Measurements from ENCODE around the gene ATP8A1.

The ATP8A1 gene

DNA sequence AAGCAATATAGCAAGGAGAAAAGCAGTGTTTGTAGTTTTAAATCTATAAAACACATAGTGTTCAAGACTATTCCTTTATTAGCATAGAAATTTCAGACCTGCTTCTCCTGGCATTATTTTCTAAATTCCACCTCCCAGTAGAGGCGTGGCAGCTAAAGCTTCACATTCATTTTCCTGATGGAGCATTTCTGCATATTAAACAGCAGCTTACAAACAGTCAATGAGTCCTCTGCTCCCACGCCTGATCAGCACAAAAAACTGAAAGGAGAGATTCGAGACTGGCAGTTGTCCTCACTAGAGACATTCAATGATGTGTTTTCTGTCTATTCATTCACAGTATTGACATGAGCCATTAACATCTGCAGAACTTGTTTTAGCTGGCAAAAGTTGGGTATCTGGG, 198.2 kb downstream of the ATP8A1 start:
- no peak for DNase-seq

DNA sequence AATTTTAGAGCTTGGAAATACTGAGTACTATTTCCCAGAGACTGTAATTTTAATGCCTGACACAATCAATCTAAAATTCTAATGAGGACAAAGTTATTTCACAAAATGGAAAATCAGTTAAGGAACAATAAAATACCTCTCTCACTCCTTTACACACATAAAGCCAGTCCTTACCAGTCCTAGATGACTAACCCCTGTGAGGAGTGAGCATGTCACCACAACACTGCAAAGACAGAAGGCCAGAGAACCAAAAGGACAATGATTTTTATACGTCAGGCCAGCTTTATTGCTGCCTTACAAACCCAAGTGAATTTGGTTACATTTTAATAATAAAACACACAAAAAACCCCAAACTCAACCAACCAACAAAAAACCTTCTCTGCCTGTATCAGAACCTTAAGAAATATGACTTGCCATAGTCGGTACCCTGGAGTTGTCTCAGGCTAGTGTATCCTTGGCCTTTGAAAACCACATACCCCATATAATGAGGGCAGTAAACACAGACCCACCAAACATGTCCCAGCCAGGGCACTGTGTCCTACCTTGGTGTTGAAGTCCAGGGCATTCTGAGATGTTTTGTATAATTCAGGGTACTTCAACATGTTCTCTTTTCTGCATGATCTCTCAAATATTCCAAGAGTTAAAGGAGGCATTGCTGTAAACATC, 202.0 kb downstream of the ATP8A1 start:
- DNase-seq: no peak

GRCh38 chr4:42453612-42454011, 203.3 kb downstream of the ATP8A1 start:
- DNase-seq: no peak

DNA sequence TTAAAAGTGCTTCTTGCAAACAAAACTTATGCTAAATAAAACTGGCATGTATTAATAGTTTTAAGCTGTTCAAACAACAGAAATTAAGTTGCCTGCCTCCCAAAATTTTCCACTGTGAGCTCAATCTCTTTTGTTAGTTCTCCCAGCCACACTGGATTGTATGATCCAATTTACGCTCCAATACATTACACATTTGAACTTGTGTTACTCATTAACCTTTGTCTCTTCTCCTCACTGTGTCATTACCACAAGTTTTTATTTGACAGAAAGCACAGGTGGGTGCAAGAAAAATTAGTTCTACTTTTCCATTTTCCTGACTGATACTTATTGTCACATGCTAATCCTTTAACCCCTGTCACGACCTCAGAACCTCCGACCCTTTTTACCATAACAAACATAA, 204.1 kb downstream of the ATP8A1 start:
- DNase-seq: no peak

GRCh38 chr4:42446823-42447222, 210.1 kb downstream of the ATP8A1 start:
- no peak for DNase-seq

DNA sequence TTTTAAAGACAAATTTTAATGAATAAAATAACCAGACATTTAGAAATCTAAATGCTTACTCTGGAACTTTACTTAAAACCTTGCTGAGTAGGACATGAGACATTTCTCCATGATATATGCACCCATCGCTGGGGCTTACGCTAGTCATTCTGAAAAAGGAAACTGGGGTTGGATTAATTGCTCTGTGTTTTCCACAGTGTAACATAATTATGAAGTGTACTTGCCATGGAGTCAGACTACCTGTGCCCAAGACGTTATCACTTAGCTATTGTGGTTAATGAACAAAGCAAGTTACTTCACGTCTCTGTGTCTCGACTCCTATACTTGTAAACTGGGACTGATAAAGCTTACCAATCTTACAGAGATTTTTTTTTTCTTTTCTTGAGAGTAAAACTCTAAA, 211.9 kb downstream of the ATP8A1 start:
- DNase-seq: no peak

DNA sequence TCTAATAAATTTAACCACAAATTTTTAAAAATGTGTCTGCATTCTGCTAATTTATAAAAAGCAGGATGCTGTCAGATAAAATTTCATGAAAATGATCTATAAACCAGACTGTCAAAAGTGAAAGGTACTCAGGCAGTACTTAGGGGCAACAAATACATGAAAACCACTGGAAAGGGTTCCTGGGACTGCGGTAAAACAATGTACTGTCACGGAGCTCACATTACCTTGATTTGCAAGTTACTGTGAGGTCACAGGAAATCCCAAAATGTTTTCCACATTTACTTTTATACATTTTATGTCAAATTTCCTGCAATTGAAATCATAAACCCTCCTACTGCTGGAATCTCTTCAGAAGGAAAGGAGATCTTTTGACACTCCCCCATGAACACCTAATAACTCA, 214.3 kb downstream of the ATP8A1 start:
- no peak for DNase-seq

DNA sequence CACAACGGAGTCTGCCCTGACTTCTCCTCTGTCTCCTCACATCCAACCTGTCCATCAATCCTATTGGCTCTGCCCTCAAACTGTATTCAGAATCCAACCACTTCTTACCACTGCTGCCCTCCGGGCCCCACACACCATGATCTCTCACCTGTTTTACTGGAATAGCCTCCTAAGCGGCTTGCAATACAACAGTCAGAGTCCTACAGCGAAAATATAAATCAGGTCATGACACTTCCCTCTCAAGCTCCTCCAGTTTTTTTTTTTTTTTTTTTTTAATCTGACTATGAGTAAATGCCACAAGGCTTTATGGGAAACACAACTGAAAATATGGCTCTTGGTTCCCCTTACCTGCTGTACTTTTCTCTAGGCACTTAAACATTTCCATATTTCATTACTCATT, 216.8 kb downstream of the ATP8A1 start:
- DNase-seq: no peak

GRCh38 chr4:42436928-42437565, 219.9 kb downstream of the ATP8A1 start:
- no peak for DNase-seq

GRCh38 chr4:42428036-42428435, 228.9 kb downstream of the ATP8A1 start:
- no peak for DNase-seq

DNA sequence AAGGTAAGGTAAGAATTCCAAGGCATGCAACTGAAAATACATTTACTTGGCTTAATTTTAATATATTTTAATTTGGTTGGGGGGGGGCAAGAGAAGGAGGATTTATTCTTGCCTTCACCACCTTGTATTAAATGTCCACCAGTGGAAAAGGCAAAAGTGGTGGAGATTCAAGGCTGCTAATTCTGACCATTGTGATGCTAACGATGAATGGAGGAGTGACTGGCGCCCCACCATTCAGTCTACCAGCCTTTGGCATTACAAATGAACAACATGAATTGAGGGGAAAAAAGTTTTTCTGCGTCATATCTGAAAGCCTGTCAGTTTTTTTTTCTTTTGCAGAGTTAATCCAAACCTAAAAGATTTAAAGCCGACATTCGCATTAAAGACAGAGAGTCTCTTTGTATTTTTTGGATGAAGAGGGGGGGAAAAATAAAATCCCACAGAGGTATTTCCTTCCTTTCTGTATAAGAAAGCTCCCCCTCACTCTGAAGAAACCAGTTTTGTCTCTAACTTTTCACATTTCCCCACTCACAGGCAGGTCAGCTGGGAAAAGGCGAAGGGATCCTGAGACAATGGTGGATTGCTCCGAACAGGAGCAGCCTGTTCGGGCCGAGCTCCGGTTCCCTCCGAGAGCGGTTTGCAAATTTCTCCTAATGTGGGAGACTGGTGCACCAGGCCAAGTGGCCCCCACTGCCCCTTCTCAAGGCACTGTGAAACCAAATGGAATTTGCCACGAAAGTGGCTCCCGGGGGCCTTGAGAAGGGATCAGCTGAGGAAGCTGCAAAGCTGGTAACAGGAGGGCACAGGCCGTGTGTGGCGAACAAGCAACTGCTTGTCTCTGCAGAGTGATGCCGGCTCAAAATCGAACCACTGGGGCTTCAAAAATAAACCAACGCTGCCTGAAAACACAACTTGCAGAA, 231.5 kb downstream of the ATP8A1 start:
- no peak for DNase-seq

- no peak for DNase-seq
Measured at GRCh38 chr4:42420140-42420539, 236.8 kb downstream of the ATP8A1 start.

- DNase-seq: no peak
Measured at GRCh38 chr4:42417550-42417949, 239.4 kb downstream of the ATP8A1 start.

- DNase-seq: no peak
Measured at GRCh38 chr4:42416017-42416416, 240.9 kb downstream of the ATP8A1 start.

DNA sequence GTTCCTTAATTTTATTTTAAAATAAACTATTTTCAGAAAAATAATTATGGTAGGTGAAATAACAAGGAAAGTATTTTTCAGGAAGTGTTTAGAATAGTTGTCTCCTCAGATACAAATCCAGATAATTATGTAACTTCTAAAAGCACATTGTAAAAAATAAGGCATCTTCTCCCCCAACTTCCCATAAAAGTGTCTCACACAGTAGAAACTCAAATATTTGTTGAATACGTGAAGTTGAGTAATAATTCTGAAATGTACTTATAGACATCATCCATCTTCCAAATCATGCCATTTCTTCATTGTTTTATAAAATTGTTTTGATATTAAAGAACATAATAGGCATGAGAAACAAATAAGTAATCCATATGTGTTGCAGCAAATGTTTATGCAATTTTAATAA, 241.6 kb downstream of the ATP8A1 start:
- DNase-seq: no peak

DNA sequence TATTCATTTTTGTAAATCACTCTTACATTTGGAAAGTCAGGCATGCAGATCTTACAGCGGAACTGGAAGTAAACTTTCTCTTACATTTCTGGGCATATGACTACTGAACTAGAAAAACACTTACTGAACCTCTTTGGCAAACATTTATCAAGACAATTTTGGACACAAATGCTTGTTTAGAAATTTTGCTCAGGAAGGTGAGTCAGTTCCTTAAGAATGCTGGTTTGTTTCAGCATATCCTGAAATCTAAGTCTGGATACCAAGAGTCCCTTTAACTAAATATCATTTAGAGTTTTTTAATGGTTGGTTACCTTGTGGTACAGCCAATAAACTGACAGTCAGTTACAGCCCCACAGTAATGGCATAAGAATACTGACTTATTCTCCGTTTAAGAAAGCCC, 244.7 kb downstream of the ATP8A1 start:
- DNase-seq: no peak

DNA sequence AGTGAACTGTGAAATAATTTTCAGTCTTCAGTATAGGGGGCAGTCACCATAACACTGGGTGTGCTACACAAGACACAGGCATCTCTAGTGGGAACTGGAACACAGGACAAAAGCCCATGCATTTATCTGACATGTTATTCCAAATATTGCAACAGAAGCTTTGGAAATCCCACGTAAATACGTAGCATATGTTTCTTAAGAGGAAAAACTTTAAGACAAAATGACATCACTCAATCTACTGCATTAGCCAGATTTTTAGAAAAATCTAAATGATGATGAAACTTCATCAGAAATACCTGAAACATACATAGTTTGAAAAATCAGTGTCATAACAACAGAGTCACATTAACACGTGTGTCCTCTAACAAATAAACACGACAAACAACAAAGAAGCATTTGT, 245.1 kb downstream of the ATP8A1 start:
- DNase-seq: no peak

DNA sequence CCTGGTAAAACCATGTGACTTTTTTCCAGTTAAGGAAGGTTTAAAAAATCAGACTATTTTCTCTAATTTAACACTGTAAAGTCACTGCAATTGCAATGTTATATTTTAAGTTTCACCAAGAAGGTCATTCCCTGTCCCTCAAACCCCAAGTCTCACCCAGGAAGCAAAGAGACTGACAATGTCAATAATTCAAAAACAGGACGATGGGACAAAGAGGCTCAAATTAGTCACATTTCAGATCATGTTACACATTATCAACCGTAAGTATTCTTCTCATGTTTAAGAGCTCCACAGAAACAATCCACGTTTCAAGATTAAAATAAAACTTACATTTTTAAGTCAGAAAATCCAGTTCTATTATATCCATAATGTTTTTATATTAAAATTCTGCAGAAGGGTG, 246.5 kb downstream of the ATP8A1 start:
- no peak for DNase-seq

GRCh38 chr4:42404001-42404400, 252.9 kb downstream of the ATP8A1 start:
- DNase-seq: no peak

GRCh38 chr4:42401171-42401570, 255.7 kb downstream of the ATP8A1 start:
- no peak for DNase-seq

- DNase-seq: no peak
Measured at GRCh38 chr4:42399393-42399792, 257.5 kb downstream of the ATP8A1 start.

DNA sequence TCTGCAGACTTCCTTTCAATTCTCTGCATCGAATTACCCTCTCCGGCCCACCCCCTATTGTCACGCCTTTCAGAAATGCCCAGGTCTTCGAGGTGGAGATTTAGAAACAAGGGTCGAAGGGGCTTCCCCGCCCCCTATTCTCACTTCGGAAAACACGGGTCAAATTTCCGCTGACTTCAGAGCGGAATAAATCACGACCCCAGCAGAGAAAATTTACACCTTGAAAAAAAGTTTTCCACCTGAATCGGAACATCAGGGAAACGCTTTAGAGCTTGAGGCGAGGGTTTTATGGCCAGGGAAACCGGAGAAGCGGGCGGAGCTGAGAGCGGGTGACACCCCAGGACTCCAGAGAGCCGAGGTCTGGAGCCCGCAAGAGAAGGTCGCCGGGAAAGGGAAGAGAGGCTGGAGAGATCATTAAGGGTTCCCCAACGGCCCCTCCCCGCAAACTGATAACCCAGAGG, 258.0 kb downstream of the ATP8A1 start:
- no peak for DNase-seq

GRCh38 chr4:42398171-42398870, 258.6 kb downstream of the ATP8A1 start:
- no peak for DNase-seq
